ENCODE results near the gene NPAS1.
"Not testable (repeated sequence)": the region's sequence is repeated elsewhere in the genome, so short reads cannot be mapped to it uniquely, and the experiment has no call there.

The NPAS1 gene

DNA sequence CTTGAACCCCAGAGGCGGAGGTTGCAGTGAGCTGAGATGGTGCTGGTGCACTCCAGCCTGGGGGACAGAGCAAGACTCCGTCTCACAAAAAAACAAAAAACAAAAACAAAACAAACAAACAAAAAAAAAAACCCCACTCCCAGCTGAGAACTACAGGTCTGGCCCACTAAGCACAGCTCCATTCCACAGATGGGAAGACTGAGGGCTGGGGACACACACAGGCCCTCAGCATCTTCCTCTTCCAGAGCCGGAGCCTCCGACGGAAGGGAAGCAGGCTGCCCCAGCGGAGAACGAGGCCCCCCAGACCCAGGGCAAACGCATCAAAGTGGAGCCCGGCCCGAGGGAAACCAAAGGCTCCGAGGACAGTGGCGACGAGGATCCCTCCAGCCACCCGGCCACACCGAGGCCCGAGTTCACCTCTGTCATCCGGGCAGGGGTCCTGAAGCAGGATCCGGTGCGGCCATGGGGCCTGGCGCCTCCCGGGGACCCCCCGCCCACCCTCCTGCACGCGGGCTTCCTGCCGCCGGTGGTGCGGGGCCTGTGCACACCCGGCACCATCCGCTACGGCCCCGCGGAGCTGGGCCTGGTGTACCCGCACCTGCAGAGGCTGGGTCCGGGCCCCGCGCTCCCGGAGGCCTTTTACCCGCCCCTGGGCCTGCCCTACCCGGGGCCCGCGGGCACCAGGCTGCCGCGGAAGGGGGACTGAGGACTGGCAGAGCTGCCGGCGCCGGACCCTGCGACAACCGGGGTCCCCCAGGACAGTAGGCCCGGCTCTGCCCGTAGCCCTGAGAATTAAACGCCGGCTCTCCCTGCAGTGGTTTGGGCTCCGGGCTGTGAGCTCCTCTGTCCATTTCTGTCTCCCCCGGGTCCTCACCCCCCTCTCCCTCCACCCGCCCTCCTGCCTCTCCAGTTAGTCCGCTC lies 25.6 kb downstream of the NPAS1 start:
- H3K4me3 ChIP-seq (ENCODE audit: low read depth, low read length) = no peak overlapping the region

DNA sequence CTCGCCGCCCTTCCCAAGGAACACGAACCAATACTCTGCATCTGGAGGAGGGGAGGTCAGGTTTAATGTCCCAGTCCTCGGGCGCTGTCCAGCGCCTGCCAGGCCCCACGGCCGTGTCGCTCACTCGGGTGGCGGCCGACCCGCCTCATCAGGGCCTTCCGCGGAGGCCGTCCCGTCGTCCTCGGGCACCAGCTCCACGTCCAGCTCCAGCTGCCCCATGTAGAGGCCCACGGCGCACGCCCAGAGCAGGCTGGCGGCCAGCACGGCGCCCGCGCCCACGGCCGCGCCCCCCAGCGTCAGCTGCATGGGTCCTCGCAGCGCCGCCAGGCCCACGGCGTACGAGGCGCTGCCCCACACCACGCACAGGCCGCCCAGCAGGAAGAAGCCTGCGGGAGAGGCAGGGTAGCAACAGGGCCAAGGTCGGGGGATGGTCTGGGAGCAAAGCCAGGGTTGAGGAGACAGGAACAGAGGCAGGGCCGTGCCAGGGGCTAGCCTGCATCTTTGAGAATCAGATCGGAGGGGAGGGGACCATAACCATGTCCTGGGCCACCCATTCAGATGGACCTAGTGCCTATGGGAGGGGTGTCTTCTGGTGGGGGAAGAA lies 26.3 kb downstream of the NPAS1 start:
- H3K4me3 ChIP-seq (ENCODE audit: low read depth, low read length) = no peak overlapping the region

DNA sequence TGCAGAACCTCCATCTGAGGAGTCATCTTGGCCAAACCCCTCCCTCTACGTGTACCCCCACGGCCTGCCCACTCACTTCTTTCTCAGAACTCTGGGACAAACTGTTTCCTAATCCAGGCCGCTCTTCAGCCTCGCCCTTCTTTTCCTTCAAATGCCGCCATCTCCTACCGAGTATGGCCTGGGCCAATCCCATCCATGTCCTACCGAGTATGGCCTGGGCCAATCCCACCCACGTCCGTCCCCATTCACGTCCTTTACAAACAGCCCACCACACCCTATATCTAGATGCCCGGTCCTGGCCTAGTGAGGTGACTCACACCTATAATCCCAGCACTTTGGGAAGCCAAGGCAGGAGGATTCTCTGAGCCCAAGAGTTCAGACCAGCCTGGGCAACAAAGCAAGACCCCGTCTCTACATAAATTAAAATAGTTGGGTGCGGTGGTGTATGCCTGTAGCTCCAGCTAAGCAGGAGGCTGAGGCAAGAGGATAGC lies 27.7 kb downstream of the NPAS1 start:
- peak overlapping the region; percentile 76 for H3K4me3 ChIP-seq (ENCODE audit: low read depth, low read length)

DNA sequence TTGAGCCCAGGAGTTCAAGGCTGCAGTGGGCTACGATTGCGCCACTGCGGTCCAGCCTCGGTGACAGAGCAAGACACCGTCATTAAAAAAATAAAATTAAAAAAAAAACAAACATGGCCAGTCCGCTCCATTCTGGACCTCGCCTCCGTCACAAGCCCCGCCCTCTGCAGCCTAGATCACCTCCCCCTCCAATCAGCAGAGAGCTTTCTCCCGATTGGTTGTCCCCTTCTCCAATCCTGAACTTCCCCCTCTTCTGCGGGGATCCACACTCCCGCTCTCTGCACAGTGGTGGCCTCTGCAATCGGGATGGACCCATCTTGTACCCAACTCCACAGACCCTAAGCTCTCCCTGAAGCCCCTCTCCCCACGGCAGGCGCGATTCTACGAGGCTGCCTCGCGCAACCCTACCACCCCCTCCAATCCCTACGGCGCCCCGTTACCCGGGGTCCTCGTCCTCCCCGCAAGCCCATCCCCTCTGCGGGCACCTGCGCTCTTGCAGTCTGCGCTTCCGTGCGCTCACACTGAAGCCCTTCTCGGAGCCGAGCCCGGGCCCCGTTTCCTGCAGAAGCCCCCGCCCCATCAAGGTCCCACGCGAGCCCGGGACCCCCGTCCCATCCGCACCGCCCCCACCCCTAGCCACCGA lies 28.2 kb downstream of the NPAS1 start:
- H3K4me3 ChIP-seq (ENCODE audit: low read depth, low read length) = peak overlapping the region; percentile 76

GRCh38 chr19:47049307-47049700 lies 29.7 kb downstream of the NPAS1 start:
- H3K4me3 ChIP-seq (ENCODE audit: low read depth, low read length) = no peak overlapping the region

GRCh38 chr19:47050562-47050961 lies 30.9 kb downstream of the NPAS1 start:
- not testable (repeated sequence) for H3K4me3 ChIP-seq (ENCODE audit: low read depth, low read length)

- no peak overlapping the region for H3K4me3 ChIP-seq (ENCODE audit: low read depth, low read length)
Measured at GRCh38 chr19:47056411-47056810, 36.8 kb downstream of the NPAS1 start.

DNA sequence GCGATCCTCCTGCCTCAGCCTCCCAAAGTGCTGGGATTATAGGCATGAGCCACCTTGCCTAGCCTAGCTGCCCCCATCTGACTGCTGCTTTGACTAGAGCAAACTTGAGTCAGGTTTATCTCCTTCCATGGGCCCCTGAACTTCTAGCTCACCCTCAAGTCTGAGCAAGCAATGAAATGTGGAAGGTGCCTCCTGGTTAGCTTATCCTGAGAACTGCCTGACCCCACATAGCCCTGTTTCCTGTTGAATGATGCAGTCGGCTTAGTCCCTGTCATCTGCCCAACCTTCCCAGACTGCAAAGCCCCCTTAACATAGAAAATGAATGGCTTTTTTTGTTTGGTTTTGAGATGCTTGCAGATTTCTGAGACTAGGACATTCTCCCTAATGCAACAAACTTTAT lies 37.7 kb downstream of the NPAS1 start:
- H3K4me3 ChIP-seq (ENCODE audit: low read depth, low read length) = no peak overlapping the region

GRCh38 chr19:47058621-47059022 lies 39.0 kb downstream of the NPAS1 start:
- no peak overlapping the region for H3K4me3 ChIP-seq (ENCODE audit: low read depth, low read length)

GRCh38 chr19:47063874-47064273 lies 44.2 kb downstream of the NPAS1 start:
- no peak overlapping the region for H3K4me3 ChIP-seq (ENCODE audit: low read depth, low read length)

DNA sequence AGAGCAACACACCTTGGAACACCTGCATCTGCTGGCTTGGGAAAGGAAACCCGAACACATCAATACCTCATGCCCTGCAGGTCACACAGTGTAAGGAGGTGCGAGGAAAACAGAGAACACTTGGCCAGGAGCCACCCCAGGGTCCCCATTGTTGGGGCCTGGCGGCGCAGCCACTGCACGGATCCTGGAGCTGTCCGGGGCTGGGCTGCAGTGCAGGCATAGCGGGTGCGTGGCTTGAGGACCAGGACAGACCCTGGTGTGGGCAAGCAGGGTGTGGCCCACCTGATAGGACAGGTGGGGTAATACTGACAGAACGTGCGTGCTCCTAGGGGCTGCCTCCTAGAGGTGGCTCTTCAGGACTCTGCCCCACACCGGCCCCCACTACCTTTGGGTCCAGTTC lies 45.6 kb downstream of the NPAS1 start:
- H3K4me3 ChIP-seq (ENCODE audit: low read depth, low read length) = no peak overlapping the region

- H3K4me3 ChIP-seq (ENCODE audit: low read depth, low read length) = no peak overlapping the region
Measured at GRCh38 chr19:47066376-47067214, 47.0 kb downstream of the NPAS1 start.

- H3K4me3 ChIP-seq (ENCODE audit: low read depth, low read length) = no peak overlapping the region
Measured at GRCh38 chr19:47067215-47067847, 47.7 kb downstream of the NPAS1 start.

GRCh38 chr19:47068246-47068645 lies 48.6 kb downstream of the NPAS1 start:
- no peak overlapping the region for H3K4me3 ChIP-seq (ENCODE audit: low read depth, low read length)

DNA sequence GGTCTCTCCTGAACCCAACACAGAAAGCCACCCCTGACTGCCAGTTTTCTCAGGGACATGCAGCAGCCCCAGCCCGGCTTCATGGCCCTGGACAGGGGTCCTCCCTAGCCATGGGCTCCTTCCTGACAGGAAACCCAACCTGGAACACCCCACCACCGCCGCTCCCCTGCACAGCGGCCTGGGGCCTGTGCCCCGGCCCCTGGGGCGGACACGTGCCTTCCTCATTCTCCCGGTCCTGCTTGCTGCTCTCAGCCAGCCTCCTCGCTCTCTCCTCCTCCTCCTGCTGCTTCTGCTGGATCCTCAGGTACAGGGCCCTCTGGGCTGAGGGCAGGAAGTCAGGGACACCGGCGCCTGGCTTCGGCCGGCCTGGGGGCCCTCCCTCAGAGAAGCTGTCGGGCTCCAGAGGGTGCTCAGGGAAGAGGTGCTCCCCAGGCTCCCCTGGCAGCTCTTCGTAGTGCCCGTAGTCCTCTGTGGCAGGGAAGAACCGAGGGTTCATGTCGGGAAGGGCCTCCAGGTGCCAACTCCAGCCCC lies 49.3 kb downstream of the NPAS1 start:
- H3K4me3 ChIP-seq (ENCODE audit: low read depth, low read length) = no peak overlapping the region

GRCh38 chr19:47069795-47070194 lies 50.2 kb downstream of the NPAS1 start:
- no peak overlapping the region for H3K4me3 ChIP-seq (ENCODE audit: low read depth, low read length)

GRCh38 chr19:47070756-47071155 lies 51.1 kb downstream of the NPAS1 start:
- no peak overlapping the region for H3K4me3 ChIP-seq (ENCODE audit: low read depth, low read length)

DNA sequence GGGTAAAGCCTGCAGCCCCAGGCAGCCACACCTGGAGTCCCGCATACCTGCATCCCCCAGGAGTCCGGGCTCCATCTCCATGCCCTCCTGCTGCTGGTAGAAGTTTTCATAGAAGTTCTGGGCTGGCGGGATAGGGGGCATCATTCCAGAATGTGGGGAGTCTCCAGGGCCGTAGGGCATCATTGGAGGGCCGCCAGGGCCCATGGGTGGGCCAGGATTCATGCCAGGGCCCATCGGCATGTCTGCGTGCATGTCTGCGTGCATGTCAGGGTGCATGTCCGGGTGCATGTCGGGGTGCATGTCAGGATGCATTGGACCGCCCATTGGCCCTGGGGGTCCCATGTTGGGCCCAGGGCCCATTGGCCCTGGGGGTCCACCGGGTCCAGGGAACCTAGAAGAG lies 52.1 kb downstream of the NPAS1 start:
- no peak overlapping the region for H3K4me3 ChIP-seq (ENCODE audit: low read depth, low read length)

GRCh38 chr19:47072323-47072722 lies 52.7 kb downstream of the NPAS1 start:
- no peak overlapping the region for H3K4me3 ChIP-seq (ENCODE audit: low read depth, low read length)

DNA sequence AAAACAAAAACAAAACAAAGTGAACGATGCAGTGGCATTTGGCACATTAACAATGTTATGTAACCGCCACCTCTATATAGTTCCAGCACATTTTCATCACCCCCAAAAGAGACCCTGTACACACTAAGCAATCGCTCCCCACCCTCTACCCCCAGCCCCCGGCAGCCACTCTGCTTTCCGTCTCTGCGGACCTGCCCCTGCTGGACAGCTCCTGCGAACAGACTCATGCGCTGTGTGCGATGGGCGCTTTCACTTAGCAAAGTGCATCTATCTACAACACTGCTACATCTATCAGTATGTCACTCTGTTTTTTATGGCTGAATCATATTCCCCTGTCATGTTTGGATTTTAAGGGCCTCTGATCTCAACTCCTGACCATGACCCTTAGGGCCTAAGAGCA lies 53.9 kb downstream of the NPAS1 start:
- no peak overlapping the region for H3K4me3 ChIP-seq (ENCODE audit: low read depth, low read length)
